ENCODE results near the gene USP13.

GRCh38 chr3:179694731-179695130 lies 41.9 kb downstream of the USP13 start:
- TF ChIP-seq POLR2A (IDR thresholded peaks at IDR 0.05; ENCODE audit: extremely low read depth, insufficient read length): no peak
- no peak for TF ChIP-seq CTCF (IDR thresholded peaks at IDR 0.05; ENCODE audit: low read depth, low read length)

Measured in NB4 (cell line).